HG02571 (cell line): Measurements from ENCODE around the gene ZNF683.

Source experiments
- ATAC-seq: cut with Tn5 transposase; IDR thresholded peaks from one replicate; pipeline ENCODE4 v1.9.1; 2021; ENCODE audit warnings: mild to moderate bottlenecking, moderate library complexity; ENCODE audit not compliant: unreplicated experiment

The ZNF683 gene

DNA sequence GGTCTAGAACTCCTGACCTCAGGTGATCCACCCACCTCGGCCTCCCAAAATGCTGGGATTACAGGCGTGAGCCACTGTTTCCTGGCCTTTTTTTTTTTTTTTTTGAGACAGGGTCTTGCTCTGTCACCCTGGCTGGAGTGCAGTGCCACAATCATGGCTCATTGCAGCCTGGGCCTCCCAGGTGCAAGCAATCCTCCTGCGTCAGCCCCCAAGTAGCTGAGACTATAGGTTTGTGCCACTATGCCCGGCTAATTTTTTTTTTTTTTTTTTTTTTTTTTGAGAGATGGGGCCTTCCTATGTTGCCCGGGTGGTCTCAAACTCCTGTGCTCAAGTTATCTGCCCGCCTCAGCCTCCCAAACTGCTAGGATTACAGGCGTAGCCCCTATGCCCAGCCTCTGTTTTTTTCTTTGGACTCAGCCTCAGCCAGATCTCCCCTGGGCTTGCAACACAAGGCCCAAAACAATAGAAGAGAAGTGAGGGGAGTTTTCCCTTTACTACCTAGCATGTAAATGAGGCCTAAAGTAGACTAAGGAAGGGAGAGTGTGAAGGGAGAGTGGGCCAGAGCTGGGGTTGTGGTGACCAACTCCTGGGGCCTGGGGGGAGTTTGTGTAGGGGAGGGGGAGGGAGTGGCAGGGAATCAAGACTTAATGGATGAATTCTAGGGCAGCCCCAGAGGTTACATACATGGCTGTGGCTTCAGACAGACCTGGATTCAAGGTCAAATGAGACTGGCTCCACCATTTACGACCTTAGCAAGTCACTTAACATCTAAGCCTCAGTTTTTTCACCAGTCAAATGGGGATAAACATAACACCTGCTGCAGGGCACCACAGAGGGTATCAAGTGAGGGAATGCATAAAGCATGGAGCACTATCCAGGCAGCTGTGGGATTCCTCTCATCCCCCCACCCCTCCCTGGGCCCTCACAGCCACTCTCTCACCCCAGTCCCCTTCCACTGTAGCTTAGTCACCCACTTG lies 56.4 kb downstream of the ZNF683 start:
- ATAC-seq: no peak

DNA sequence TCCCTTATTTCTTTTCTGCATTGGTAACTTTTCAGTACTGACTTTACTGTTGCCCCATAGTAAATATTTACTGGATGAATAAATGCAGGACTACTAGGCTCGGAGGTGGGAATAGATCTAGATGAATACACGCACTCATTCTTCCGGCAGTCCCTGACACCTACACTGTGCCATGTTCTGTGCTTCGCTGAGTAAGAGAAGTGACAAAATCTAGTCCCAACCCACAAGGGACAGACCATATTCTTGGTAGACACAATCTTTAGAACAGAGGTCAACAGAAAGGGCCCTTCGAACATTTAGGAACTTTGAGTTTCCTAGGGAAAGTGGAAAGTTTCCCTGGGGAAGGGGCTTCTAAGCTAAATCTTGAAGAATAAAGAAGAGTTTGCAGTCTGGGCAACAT lies 58.0 kb downstream of the ZNF683 start:
- ATAC-seq: no peak
